Activated CD4-positive, alpha-beta memory T cell treated with anti-CD3 and anti-CD28 coated beads for 36 hours (primary cell): ENCODE results near the gene ATP8A2. TPM values are rescaled to one million over a fixed set of nuclear protein-coding genes. Genes with fewer than 3 reads are reported as not detected.

Source experiments
- CTCF ChIA-PET: fragments of 350-600 bp; sonication (Branson Sonifier 250); formaldehyde crosslinking; loops from one replicate; lab custom pipeline; 2021; ENCODE audit warnings: antibody characterized with exemption, inconsistent platforms; lab: Charles Lee
- POLR2A ChIA-PET: fragments of 350-600 bp; sonication (Branson Sonifier 250); formaldehyde crosslinking; loops from one replicate; lab custom pipeline; 2021; ENCODE audit warnings: antibody characterized with exemption; lab: Charles Lee
- DNase-seq: peaks from one replicate; pipeline ENCODE4 v3.0.0-alpha.2; 2020
- H3K27ac Mint-ChIP-seq: one replicate; pipeline ENCODE4 v1.8.0; 2021; ENCODE audit warnings: mixed read lengths
- H3K27me3 Mint-ChIP-seq: one replicate; pipeline ENCODE4 v1.8.0; 2021; ENCODE audit warnings: mixed read lengths
- H3K36me3 Mint-ChIP-seq: one replicate; pipeline ENCODE4 v1.8.0; 2021; ENCODE audit warnings: mixed read lengths
- H3K4me1 Mint-ChIP-seq: one replicate; pipeline ENCODE4 v1.8.0; 2021; ENCODE audit warnings: low read depth, mixed read lengths
- H3K4me3 Mint-ChIP-seq: one replicate; pipeline ENCODE4 v1.8.0; 2021; ENCODE audit warnings: mild to moderate bottlenecking, mixed read lengths
- H3K9me3 Mint-ChIP-seq: one replicate; pipeline ENCODE4 v1.8.0; 2021; ENCODE audit warnings: mixed read lengths
- intact Hi-C: fragments of 100-400 bp; cut with micrococcal nuclease; formaldehyde crosslinking; loops from one replicate; pipeline ENCODE4 v1.15.1; 2023
- total RNA-seq, 2 experiments: library from RNA; stranded (reverse); gene quantifications; one replicate each; pipeline ENCODE4 v1.2.3, GENCODE V29; 2021

ATP8A2 gene
- total RNA-seq, 2 experiments from 2014 or later, result 0.22 to 0.29 TPM

- Mint-ChIP-seq H3K4me1 (peaks cover 3% of the 10 kb centered on the region), H3K4me3 (no peak overlapping the region), H3K36me3 (no peaks in the 10 kb centered on the region), H3K27ac (no peak overlapping the region), H3K9me3 (no peaks in the 10 kb centered on the region), H3K27me3 (peaks cover 1% of the 10 kb centered on the region)
- CTCF ChIA-PET, result no interaction called here
- no peak for DNase-seq
- intact Hi-C loops, result no loop called here
- POLR2A ChIA-PET, result no interaction called here
These were observed 361.3 kb downstream of the ATP8A2 start for GRCh38 chr13:25733001-25733491.

GRCh38 chr13:25733696-25734435, 362.1 kb downstream of the ATP8A2 start:
- Mint-ChIP-seq H3K9me3 (no peaks in the 10 kb centered on the region), H3K4me1 (peaks cover 7% of the 10 kb centered on the region), H3K4me3 (no peak overlapping the region), H3K27ac (no peak overlapping the region), H3K36me3 (no peaks in the 10 kb centered on the region), H3K27me3 (peaks cover 1% of the 10 kb centered on the region)
- CTCF ChIA-PET, result no interaction called here
- DNase-seq, result no peak
- intact Hi-C loops, result no loop called here
- POLR2A ChIA-PET, result no interaction called here

GRCh38 chr13:25738342-25739196, 366.8 kb downstream of the ATP8A2 start:
- H3K9me3 Mint-ChIP-seq, result no peaks in the 10 kb centered on the region
- intact Hi-C loops, result no loop called here
- H3K4me3 Mint-ChIP-seq, result no peak overlapping the region
- peaks cover 2% of the 10 kb centered on the region for H3K27me3 Mint-ChIP-seq
- CTCF ChIA-PET, result interaction anchor here (1.7 kb wide), 1 partner anchor 8 kb away, joined by 4 read pairs; no protein-coding TSS in a partner anchor
- POLR2A ChIA-PET, result interaction anchor here (0.5 kb wide), 1 partner anchor 294 kb away, joined by 3 read pairs; no protein-coding TSS in a partner anchor
- H3K27ac Mint-ChIP-seq, result no peak overlapping the region
- H3K4me1 Mint-ChIP-seq, result peaks cover 7% of the 10 kb centered on the region
- no peaks in the 10 kb centered on the region for H3K36me3 Mint-ChIP-seq
- DNase-seq, result no peak

GRCh38 chr13:25739376-25739775, 367.6 kb downstream of the ATP8A2 start:
- intact Hi-C loops, result no loop called here
- H3K9me3 Mint-ChIP-seq, result no peaks in the 10 kb centered on the region
- DNase-seq, result no peak
- H3K4me3 Mint-ChIP-seq, result no peak overlapping the region
- POLR2A ChIA-PET, result interaction anchor here (0.5 kb wide), 1 partner anchor 294 kb away, joined by 3 read pairs; no protein-coding TSS in a partner anchor
- peaks cover 2% of the 10 kb centered on the region for H3K27me3 Mint-ChIP-seq
- no peak overlapping the region for H3K27ac Mint-ChIP-seq
- no peaks in the 10 kb centered on the region for H3K36me3 Mint-ChIP-seq
- CTCF ChIA-PET, result interaction anchor here (1.7 kb wide), 1 partner anchor 9 kb away, joined by 4 read pairs; no protein-coding TSS in a partner anchor
- peaks cover 7% of the 10 kb centered on the region for H3K4me1 Mint-ChIP-seq

GRCh38 chr13:25741796-25742195, 370.0 kb downstream of the ATP8A2 start:
- CTCF ChIA-PET, result no interaction called here
- Mint-ChIP-seq H3K9me3 (no peaks in the 10 kb centered on the region), H3K36me3 (no peaks in the 10 kb centered on the region), H3K4me1 (peaks cover 7% of the 10 kb centered on the region), H3K27ac (no peak overlapping the region), H3K27me3 (peaks cover 2% of the 10 kb centered on the region), H3K4me3 (no peak overlapping the region)
- intact Hi-C loops, result no loop called here
- DNase-seq, result no peak
- POLR2A ChIA-PET, result no interaction called here

GRCh38 chr13:25742220-25742619, 370.4 kb downstream of the ATP8A2 start:
- H3K36me3 Mint-ChIP-seq, result no peaks in the 10 kb centered on the region

GRCh38 chr13:25743421-25743820, 371.6 kb downstream of the ATP8A2 start:
- CTCF ChIA-PET, result no interaction called here
- Mint-ChIP-seq H3K4me3 (no peak overlapping the region), H3K27me3 (peaks cover 2% of the 10 kb centered on the region), H3K27ac (no peak overlapping the region), H3K4me1 (peaks cover under 1% of the 10 kb centered on the region), H3K9me3 (no peaks in the 10 kb centered on the region), H3K36me3 (no peaks in the 10 kb centered on the region)
- intact Hi-C loops, result no loop called here
- POLR2A ChIA-PET, result no interaction called here
- DNase-seq, result no peak

More at GRCh38 chr13:25742220-25742619, 370.4 kb downstream of the ATP8A2 start:
- Mint-ChIP-seq H3K9me3 (no peaks in the 10 kb centered on the region), H3K27me3 (peaks cover 2% of the 10 kb centered on the region), H3K4me3 (no peak overlapping the region), H3K4me1 (peaks cover 7% of the 10 kb centered on the region), H3K27ac (no peak overlapping the region)
- intact Hi-C loops, result no loop called here
- POLR2A ChIA-PET, result no interaction called here
- no peak for DNase-seq
- CTCF ChIA-PET, result no interaction called here

- Mint-ChIP-seq H3K36me3 (no peaks in the 10 kb centered on the region), H3K27ac (no peak overlapping the region), H3K9me3 (no peaks in the 10 kb centered on the region), H3K4me1 (no peaks in the 10 kb centered on the region), H3K4me3 (no peak overlapping the region), H3K27me3 (peaks cover 2% of the 10 kb centered on the region)
- no peak for DNase-seq
- ChIA-PET CTCF (no interaction called here), POLR2A (no interaction called here)
- intact Hi-C loops, result no loop called here
These were observed 372.4 kb downstream of the ATP8A2 start for GRCh38 chr13:25744178-25744577.

GRCh38 chr13:25746131-25746530, 374.4 kb downstream of the ATP8A2 start:
- Mint-ChIP-seq H3K9me3 (no peaks in the 10 kb centered on the region), H3K27me3 (peaks cover 2% of the 10 kb centered on the region), H3K36me3 (no peaks in the 10 kb centered on the region), H3K27ac (no peak overlapping the region), H3K4me1 (no peaks in the 10 kb centered on the region), H3K4me3 (no peak overlapping the region)
- no peak for DNase-seq
- POLR2A ChIA-PET, result no interaction called here
- intact Hi-C loops, result no loop called here
- CTCF ChIA-PET, result no interaction called here

GRCh38 chr13:25752957-25753551, 381.3 kb downstream of the ATP8A2 start:
- no peaks in the 10 kb centered on the region for H3K36me3 Mint-ChIP-seq
- intact Hi-C loops, result no loop called here
- no peak overlapping the region for H3K27ac Mint-ChIP-seq

GRCh38 chr13:25753976-25754375, 382.2 kb downstream of the ATP8A2 start:
- ChIA-PET POLR2A (no interaction called here), CTCF (interaction anchor here (1.0 kb wide), 1 partner anchor 308 kb away, joined by 3 read pairs; no protein-coding TSS in a partner anchor)
- intact Hi-C loops, result no loop called here
- H3K9me3 Mint-ChIP-seq, result no peaks in the 10 kb centered on the region
- no peaks in the 10 kb centered on the region for H3K4me1 Mint-ChIP-seq
- H3K27ac Mint-ChIP-seq, result no peak overlapping the region
- H3K4me3 Mint-ChIP-seq, result no peak overlapping the region
- no peak for DNase-seq
- H3K36me3 Mint-ChIP-seq, result no peaks in the 10 kb centered on the region
- H3K27me3 Mint-ChIP-seq, result peaks cover 2% of the 10 kb centered on the region

More at GRCh38 chr13:25752957-25753551, 381.3 kb downstream of the ATP8A2 start:
- no peaks in the 10 kb centered on the region for H3K9me3 Mint-ChIP-seq
- H3K4me1 Mint-ChIP-seq, result no peaks in the 10 kb centered on the region
- no peak overlapping the region for H3K4me3 Mint-ChIP-seq
- no peak for DNase-seq
- CTCF ChIA-PET, result interaction anchor here (0.6 to 1.0 kb wide), 2 partner anchors 9 to 309 kb away, joined by 3 read pairs; no protein-coding TSS in a partner anchor
- POLR2A ChIA-PET, result no interaction called here
- H3K27me3 Mint-ChIP-seq, result peaks cover 2% of the 10 kb centered on the region

GRCh38 chr13:25756251-25756650, 384.5 kb downstream of the ATP8A2 start:
- DNase-seq, result no peak
- Mint-ChIP-seq H3K27ac (no peak overlapping the region), H3K27me3 (peaks cover 2% of the 10 kb centered on the region), H3K4me1 (no peaks in the 10 kb centered on the region), H3K36me3 (no peaks in the 10 kb centered on the region), H3K4me3 (no peak overlapping the region), H3K9me3 (no peaks in the 10 kb centered on the region)
- ChIA-PET CTCF (no interaction called here), POLR2A (no interaction called here)
- intact Hi-C loops, result no loop called here
